Measurements from ENCODE around the gene ZNF260.

Gene ZNF260

DNA sequence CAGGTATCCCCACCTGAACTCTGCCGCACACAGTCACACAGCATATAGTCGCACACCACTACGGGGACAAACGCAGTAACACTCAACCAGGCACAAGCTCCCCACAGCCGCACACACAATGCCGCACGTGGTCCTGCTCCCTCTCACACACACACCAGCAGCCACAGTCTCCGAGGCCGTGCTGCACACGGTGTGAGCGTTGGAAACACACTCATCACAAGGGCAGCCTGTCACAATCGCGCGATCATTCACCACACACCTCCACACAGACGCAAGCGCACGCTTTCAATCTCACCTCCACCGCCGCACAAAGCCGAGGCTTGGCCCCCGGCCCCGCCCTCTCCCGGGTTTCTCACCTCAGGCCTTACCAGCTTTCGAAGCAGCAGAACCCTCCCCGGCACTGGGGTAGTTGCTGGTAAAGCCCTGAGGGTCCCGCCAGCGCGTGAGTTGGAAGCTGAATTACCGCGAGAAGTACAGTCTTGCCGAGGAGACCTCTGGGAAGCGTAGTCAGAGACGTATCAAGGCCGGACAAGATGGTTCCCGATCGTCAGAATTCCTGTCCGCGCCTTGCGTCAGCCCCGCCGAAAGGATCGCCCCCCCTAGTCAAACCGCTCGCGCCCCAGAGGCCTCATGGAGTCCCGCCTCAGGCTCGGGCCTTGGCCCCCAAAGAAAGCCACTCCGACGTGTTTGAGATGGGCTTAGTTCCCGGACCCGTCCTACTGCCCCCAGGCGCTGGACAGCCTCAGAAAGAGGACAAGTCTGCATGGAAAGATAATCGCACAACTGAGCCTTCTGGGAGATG lies 38.8 kb downstream of the ZNF260 start, which contains the start of gene ZNF566:
ZNF566 (minus strand) TSS at position 444 of the 802 bp plus-strand sequence. CDS start 13,004 bp downstream, outside the sequence.
- peak; percentile 17 for DNase-seq

DNA sequence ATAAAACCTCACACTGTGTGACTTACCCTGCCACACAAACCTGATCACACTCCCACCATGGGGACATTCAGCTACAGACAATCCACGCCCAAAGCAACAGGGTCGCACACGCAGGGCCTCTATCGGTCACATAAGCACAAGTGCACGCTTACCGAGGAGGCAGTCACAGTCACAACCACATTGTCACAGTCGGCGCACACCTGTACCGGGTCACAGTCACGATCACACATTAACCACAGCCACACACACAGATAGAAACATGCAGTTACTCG lies 39.3 kb downstream of the ZNF260 start:
- DNase-seq, result no peak

DNA sequence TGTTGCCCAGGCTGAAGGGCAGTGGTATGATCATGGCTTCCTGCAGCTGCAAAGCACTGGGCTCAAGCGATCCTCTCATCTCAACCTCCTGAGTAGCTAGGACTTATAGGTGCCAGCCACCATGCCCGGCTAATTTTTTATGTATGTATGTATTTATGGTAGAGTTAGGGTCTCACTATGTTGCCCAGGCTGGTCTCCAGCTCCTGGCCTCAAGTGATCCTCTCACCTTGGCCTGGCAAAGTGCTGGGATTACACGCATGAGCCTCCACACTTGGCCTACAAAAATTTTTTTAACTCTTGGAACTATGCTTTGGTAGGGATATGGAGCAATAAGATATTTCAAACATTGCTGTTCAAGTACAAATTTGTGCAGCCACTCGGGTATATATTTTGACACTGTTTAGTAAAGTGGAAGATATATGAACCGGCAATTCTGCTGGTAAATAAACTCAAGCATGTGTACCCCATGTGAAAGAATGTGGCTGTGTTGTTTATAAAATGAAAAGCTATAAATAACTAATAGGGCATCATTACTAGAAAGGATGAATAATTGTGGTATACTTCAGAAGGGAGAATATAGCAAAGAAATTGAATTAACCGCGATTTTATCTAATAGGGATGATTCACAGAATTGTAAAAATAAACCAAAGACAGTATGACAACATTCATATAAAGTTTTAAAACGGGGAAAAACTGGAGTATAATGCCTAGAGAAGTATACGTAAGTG lies 39.8 kb downstream of the ZNF260 start:
- no peak for DNase-seq

DNA sequence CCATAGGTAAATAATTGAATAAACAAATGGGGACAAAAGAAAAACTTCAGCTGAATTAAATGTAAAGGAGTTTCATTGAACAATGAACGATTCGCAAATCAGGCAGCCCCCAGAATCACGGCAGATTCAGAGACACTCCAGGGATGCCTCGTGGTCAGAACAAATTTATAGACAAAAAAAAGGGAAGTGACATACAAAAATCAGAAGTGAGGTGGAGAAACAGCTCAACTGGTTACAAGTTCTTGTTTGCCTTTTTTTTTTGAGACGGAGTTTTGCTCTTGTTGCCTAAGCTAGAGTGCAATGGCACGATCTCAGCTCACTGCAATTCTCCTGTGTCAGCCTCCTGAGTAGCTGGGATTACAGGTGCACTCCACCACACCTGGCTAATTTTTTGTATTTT lies 44.4 kb downstream of the ZNF260 start:
- no peak for DNase-seq

DNA sequence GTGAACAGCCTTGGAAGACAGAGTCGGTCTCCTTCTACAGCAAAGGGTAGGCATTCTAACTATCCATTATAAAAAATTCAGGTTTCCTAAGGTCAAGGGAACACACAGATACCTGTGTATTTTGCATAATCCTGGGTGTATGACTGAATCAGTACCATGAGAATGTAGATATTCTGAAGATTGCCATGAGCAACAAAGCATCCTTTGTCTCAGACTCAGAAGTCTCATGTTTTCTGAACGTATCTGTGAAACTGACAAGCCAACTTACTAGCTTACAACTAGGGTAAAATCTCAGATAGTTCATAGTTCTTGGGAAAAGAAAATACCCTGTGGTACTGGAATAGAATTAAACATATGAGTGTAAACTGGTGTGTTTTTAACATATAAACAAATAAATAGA lies 45.2 kb downstream of the ZNF260 start:
- no peak for DNase-seq
